ENCODE measurements around the gene CLIC1.

CLIC1 gene

DNA sequence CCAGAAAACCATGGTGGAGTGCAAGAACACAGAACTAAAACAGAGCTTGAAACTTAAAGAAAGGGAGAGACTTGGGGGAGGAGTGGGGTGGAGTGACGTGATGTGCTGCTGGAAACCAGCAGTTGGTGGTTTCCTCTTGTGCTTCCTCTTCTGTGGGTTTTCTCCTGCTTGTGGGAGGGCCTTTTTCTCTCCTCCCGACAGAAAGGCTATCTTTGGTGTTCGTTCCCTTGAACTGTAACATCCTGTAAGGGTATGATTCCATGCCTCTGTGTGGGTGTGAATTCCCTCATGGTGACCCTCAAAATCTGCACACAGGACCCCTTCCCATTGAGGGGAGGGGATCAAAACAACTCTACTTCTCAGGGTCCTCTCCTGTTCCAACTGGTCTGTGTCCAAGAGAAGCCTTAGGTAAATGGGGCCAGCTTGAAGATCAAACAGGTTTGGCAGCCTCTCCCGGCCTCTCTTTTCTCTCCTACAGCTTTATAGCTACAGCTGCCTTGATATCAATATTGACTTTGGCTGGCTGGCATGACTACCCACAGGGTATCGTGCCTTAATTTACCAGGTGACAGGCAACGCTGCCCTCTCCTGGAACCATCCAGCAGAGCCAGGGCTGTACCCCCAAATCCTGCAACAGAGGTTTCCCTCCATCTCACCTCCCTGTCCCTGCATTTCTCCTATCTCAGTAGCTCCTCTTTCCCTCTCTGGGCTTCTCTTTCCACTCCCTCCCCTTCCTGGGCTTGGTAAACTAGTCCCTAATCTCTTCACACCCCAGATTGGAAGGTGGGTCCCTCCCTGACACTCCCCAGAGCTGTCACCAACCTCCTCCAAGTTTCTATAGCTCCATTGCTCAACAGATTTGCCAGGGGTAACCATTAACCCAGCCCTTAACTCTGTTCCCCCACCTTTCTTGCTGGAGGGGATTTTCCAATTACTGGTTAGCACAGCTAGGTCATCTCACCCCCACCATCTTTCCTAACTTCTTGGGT lies 2.0 kb upstream of the CLIC1 start:
- DNase-seq (ENCODE audit: low read depth in 2 of 2) = peak in 1 of 2 experiments; percentile 60

DNA sequence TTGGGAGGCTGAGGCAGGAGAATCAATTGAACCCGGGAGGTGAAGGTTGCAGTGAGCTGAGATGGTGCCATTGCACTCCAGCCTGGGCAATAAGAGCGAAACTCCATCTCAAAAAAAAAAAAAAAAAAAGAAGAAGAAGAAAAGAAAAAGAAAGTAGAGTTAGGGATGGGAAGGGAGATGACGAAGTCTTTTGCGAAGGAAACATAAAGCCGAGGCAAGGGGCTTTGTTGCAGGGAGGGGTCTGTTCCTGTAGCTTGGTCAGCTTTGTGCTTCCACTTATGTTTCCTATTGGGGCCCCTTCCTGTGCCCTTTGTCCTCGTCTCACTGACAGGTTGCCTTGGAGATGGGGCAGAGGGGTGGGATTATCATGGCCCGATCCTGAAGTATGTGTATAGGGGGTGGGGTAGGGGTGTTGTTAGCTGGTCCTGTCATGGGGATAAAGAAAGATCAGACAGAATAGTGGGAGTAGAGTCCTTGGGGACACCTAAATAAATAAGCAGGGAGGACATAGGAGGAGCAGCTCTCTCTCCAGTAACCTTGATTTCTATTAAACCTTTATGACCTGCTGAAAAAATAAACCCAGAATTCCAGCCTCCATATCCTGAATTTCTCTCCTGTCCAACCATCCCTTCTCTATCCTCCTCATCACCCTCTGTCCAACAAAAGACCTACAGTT lies 1.1 kb upstream of the CLIC1 start:
- DNase-seq (ENCODE audit: low read depth in 2 of 2) = no peak

DNA sequence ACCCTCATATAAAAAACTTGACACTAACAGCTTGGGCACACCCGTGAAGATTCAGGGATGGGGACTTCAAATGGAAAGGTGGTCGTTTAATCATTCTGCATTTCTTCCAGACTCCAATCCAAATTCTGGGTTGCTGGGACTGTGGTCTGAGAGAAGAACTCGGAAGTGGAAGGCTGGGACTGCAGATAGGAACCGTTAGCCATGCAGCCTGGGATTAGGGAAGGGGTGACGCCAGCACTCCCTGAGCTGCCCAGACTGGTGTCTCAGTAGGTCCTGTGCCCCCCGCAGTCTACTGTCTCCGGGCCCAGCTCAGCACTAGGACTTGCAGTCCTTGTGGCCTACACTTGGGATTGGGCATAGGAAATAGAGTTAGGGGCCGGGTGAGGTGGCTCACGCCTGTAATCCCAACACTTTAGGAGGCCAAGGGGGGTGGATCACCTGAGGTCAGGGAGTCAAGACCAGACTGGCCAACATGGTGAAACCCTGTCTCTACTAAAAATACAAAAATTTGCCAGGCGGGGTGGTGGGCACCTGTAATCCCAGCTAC lies 511 bp upstream of the CLIC1 start:
- no peak for DNase-seq (ENCODE audit: low read depth in 2 of 2)

DNA sequence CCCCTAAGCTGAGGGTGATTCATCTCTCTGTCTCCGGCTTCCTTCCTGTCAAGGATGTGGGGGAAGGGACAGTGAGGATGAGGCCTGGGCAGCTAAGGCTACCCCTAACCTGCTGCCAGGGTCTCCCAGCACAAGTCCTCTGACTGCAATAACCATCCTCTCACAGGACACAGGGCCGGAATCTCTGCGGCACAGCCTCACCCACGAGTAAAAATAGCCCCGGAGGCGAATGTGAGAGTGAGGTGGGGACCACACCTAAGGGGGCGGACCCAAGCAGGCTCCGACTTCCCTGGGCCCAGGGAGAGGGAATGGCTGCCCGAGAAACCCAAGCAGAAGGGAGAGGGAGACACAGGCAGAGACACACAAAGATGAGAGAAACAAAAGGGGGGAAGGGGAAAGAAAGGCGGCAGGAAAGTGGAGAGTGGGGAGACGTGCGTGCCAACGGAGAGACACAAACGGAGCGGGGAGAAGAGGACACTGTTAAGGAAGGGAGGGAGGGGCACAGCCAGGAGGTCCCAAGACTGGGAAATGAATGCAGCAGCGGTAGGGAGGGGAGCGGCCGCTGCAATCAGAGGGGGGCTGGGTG lies 1.4 kb downstream of the CLIC1 start:
- peak in 1 of 2 experiments; percentile 41 for DNase-seq (ENCODE audit: low read depth in 2 of 2)

DNA sequence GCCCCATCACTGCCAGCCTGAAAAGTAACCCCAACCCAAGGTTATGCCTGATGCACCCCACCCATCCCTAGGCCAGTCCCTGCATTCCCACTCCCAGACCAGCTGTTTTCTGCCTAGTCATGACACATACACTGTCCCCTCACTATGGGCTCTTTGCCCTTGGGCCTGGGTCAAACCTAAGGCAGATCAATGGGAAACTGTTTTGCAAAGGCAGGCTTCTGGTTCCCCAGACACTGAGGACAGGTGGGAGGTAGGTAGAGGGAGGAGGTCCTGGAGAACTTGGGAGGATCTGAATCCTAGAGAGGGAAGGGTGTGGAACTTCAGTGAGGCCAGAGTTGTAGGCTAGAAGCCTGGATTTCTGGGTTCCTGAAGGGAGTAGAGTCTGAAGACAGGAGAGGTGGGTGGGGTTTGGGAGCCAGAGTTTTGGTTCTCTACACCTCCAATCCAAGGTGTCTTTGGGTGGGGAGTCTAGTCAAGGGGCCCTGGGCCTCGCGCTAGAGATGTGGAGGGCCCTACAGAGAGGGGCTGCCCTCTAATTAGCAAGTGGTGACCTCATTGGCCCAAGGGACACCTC lies 2.0 kb downstream of the CLIC1 start:
- DNase-seq (ENCODE audit: low read depth in 2 of 2) = no peak

DNA sequence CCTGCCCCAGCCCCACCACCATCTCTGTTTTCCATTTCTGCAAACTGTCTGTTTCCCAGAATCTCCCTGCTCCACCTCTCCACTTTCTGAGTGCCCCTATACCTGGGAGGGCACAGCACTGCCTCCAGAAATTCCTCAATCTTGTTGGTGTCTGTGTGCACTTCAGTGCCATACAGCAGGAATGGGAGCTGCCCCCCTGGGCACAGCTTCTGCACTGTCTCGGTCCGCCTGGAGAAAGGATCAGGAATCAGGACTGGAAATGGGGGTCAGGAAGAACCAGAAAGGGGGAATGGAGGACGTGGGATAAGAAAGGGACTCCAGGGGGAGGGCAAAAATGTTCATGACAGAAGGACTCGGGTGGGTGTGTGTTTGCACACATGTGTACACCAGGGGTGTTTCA lies 2.6 kb downstream of the CLIC1 start:
- DNase-seq (ENCODE audit: low read depth in 2 of 2) = no peak

DNA sequence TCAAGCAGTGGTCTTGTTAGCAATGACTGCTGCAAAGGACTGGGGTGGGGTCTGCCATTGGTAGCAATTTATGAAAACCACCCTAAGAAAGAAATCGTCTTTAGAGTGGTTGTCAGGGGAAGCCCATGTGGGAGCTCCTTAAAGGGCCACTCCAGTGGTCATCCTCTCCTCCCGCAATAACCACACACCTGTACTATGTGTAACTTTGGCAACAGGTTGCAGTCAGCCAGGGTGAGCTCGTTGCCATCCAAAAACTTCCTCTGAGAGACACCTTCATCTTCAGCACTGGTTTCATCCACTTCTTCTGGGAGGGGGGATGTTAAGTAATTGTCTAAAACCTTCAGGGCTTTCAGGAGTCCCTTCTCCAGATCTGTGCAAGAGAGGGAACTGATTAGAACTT lies 4.3 kb downstream of the CLIC1 start:
- no peak for DNase-seq (ENCODE audit: low read depth in 2 of 2)

DNA sequence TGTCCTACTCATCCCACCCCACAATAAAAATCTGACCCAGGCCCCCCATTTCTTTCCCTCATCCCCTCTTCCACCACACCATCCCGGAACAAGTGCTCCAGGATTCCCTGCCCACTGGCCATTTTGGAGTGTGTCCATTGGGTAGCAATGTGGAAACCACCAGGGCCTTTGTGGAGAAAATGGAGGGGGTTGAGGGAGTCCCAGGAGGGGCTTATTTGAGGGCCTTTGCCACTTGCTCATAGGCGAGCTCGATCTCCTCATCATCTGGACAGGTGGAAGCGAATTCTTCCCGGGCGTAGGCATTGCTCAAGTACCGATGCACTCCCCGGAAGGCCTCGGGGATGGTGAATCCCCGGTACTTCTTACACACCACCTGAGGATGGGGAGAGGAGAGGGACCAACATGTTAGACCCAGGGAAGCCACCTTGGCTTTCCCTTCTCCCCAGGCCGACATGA lies 5.7 kb downstream of the CLIC1 start:
- DNase-seq (ENCODE audit: low read depth in 2 of 2) = no peak

DNA sequence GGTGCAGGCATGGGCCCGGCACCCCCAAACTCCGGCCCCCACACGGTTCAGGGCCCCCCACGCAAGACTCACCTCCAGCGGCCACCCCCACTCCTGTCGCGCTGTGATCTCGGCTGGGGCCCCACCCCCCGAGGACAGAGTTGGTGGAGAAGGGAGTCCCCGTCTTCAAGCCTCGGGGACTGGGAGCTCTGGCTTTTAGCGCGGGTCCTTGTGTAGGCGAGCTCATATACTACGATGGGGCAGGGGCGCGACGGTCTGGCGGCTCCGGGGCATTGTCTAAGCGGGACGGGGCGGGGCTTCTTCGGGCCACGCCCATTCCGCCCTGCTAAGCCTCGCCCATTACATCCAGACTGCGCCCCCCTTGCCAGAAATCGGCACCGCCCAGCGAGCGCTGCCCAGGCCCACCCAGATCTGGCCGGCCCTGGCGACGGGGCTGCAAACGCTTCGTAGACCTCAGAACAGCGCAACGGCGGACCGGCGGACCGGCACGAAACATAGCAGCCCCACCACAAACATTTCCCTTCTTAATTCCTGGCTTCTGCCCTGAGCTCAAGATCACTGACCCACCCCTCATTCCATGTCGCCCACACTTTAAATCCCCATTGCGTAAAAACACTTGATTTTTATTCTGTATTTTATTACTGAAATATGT lies 6.2 kb downstream of the CLIC1 start:
- DNase-seq (ENCODE audit: low read depth in 2 of 2) = peak in 1 of 2 experiments; percentile 53

DNA sequence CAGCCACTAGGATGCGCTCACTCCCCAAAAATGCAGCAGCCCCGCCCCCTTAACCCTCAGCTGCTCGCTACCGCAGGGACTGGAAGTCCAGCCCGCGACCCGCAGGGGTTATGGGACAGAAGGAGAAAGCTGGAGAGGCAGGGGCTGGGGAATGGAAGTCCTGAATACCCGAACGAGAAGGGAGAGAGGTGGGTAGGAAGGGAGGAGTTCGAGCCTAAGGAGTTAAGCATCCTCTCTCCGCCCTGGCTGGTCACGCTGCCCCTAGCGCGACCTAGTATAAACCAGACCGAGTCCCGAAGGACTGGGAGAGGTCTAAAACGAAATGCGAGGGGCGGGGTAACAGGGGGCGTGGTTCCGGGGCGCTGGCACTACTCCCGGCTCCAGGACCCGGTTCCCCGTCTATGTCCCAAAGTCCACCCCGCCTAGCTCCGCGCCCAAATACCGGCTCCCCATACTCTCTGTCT lies 6.8 kb downstream of the CLIC1 start:
- DNase-seq (ENCODE audit: low read depth in 2 of 2) = peak; percentile 46 to 76

DNA sequence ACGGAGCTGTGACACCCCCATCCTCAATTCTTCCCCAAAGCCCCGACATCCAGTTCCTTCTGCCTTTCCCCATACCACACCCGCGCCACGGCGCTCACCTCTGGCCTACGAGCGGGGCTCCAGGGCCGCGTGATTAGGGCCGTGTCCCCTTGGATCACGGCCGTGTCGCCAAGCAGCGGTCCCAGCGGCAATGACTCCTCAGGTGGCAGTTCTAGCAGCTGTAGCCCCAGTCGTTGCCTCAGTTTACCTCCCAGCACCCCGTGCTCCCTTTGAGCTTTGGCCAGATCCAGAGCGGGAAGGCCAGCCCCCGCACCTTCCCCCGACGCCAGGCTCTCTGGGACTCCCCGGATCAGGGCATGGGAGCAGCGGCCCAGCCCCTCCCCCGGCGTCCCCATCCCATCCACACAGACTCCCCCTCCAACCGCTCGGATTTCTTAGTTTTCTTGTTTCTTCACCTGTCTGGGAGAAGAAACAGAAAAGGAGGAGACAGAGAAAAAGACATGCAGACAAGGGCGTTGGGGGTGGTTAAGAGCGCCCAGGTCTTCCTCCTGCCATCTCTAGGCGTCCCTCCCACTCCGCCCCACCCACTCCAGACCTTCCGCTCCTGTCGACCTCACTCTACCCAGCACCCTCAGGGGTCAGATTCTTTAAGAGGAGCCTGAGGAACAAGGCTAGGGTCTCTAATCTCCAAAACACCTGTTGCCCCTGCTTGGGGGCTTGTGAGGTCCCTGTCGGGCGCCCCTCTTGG lies 7.4 kb downstream of the CLIC1 start, which contains the start of gene DDAH2:
Gene DDAH2, minus strand, starts transcription at position 533 of the 748 bp plus-strand sequence. Its CDS starts 138 bp downstream, at position 395.
- DNase-seq (ENCODE audit: low read depth in 2 of 2) = no peak

DNA sequence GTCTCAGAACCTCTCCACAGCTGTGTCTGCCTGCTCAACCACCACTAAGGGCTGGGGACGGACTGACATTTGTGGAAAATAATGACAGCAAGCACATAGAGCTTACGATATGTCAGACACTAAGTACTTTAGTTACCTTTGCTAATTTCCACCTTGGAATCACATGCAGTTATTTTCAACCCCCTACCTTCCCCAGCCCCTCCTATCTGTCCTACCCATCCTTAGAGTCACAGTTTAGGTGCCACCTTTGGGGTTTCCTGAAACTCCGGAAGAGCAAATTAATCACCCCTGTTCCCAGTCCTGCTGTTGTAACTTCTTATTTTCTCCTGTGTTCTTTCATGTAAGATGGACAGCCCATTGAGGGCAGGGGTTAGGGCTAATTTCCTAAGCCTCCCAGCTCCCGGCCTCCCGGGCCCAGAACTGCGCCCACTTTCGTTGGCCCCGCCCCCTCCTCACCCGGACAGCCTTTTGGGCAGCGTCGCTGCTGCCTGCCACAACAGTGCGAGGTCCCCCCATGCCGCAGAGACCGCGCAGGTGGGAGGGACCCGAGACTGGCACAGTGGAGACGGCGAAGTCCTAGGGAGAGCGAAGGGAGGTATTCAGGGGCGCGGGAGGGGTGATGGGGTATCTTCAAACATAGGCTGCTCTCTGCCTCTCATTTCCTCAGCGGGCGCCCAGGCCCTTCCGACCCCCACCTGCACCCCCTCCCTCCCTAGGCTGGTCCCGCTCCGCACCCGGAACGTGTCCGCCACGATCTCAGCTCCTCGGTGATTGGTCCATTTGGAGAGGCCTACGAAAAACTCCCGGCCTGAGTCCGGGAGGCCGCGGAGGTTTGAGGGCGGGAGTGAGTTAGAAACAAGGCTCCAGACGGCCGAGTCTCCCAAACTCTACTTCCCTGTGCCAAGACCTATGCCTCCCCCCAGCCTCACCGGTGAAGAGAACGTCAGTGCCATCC lies 8.3 kb downstream of the CLIC1 start:
- no peak for DNase-seq (ENCODE audit: low read depth in 2 of 2)

DNA sequence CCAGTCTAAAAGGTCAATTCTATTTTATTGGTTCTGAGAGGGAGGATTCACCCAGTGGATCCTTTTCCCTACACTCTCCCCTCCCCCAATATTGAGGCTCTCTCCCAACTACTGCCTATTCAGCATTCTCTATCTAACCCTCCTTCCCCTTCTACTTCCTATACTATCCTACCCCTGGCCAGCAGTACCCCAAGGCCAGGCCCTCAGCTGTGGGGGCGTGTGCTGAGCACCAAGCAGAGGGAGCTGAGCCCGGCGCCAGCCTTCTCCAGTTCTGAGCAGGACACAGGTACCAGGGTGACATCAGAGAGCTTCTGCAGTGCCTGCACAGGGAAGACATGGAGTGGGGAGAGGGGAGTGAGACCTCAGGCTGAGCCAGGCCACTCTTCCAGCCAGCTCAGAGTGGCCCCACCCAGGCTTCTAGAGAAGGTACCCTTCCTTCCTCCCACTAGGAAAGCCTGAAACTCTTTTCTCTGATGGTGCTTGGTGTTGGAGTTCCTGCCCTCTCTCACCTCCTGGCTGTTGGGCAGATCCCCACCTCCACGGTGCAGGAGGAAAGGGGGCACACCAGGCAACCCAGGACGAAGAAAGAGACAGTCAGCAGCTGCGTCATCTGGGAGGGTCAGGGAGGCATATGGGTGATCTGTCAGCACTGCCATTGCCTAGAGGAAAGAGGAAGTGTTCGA lies 9.2 kb downstream of the CLIC1 start:
- DNase-seq (ENCODE audit: low read depth in 2 of 2) = no peak

DNA sequence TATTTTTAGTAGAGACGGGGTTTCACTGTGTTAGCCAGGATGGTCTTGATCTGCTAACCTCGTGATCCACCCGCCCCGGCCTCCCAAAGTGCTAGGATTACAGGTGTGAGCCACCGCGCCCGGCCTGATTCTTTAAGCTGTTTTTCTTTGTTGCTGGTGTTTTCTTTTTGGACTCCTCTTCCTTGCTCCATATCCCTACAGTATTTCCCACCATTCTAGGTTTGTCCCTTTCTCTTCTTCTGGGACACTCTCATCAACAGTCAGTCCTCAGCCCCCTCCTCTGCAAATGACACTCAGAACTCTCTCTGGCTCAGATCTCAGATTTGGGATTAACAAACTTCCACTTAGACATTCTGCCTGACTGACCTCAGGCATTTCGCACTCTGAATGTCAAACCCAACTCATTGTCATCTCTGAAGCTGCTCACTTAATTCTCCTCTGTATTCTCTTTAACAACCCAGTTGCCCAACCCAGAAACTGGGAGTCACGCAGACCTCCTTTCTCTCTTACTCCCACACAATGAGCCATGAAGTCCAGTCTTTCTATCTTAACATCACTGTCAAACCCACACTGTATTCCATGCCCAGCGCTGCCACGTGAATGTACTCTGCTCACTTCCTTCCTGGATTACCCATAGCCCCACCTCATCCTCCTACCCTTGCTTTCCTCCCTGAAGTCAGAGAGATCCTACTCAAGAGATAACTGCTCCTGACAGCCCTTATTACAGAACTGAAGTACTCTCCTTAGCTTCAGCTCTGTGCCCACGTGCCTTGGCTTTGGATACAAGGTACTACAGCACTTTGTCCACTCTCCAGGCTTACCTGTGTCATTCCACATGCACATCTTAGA lies 10.6 kb downstream of the CLIC1 start:
- DNase-seq (ENCODE audit: low read depth in 2 of 2) = no peak

DNA sequence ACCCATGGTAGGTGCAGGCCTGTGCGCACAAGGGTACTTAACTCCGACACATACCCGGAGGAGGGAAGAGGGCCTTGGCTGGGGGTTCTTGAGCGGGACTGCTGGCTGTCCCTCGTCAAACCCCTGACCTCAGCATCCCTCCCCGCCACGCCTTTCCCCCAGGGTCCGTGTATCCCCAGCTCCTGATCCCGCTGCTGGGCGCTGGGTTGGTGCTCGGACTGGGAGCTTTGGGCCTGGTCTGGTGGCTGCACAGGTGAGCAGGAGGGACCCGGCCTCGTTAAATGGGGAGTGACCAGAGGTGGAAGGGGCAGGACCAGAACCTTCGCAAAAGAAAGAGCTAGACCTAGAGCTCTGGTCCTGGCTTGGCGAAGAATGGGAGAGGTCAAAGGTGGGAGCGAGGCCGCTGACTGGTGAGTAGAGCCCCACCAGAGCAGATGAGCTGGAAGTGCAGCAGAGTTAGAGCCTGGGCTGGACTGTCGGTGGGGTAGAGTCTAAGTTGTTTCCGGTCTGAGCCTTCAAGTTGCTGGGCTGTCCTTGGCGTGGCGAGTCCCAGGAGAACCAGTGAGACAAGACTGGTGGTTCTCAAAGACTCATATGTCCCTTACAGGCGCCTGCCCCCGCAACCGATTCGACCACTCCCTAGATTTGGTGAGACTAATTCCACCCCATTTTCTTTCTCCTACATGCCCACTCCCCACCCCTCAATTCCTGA lies 12.2 kb downstream of the CLIC1 start:
- no peak for DNase-seq (ENCODE audit: low read depth in 2 of 2)

DNA sequence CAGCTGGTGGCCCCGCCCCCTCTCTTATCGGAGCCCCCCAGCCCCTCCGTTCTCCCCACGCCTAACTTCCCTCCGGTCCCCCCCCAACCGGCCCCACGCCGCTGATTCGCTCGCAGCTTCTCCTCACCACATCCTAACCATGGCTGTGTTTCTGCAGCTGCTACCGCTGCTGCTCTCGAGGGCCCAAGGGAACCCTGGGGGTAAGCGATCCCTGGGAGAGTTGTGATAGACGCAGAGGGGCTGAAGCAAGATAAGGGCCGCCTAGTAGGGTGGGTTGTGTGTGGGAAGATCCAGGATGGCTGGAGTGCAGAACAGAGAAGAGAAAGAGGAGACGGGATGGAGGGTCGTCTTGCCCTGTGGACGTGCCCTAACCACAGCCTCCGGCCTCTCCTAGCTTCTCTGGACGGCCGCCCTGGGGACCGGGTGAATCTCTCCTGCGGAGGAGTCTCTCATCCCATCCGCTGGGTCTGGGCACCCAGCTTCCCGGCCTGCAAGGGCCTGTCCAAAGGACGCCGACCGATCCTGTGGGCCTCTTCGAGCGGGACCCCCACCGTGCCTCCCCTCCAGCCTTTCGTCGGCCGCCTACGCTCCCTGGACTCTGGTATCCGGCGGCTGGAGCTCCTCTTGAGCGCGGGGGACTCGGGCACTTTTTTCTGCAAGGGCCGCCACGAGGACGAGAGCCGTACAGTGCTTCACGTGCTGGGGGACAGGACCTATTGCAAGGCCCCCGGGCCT lies 12.9 kb downstream of the CLIC1 start, which contains the start of gene MPIG6B:
Gene MPIG6B, plus strand, starts transcription at position 129 of the 735 bp plus-strand sequence. Its CDS starts 11 bp downstream, at position 140.
- DNase-seq (ENCODE audit: low read depth in 2 of 2) = no peak

All from stimulated activated CD4-positive, alpha-beta T cell treated with anti-CD3 and anti-CD28 coated beads, Interleukin-12 subunit alpha, Interleukin-12 subunit beta, amount 100 ng/mL, for 24 hours (primary cell).